ENCODE data around the gene MAN2C1.
"Not testable (repeated sequence)": the region's sequence is repeated elsewhere in the genome, so short reads cannot be mapped to it uniquely, and the experiment has no call there.

The MAN2C1 gene

DNA sequence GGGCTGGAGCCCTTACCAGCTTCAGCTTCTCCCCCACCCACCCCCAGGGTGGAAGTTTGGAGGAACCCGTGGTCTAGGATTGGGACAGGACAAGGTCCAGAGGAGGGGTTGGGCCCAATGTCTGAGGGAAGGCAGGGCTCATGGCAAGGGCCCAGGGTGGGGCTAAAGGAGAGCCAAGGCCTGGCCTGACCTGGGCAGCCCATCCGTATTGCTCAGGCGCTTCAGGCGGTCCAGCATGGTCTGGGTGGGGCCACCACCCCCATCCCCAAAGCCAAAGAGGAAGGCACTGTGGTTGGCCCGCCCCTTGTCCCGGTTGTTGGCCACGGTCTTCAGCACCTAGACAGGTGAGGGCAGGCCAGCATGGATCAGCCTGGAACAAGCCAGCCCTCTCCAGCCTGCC is 7.6 kb downstream of the MAN2C1 start:
- no peak for DNase-seq

DNA sequence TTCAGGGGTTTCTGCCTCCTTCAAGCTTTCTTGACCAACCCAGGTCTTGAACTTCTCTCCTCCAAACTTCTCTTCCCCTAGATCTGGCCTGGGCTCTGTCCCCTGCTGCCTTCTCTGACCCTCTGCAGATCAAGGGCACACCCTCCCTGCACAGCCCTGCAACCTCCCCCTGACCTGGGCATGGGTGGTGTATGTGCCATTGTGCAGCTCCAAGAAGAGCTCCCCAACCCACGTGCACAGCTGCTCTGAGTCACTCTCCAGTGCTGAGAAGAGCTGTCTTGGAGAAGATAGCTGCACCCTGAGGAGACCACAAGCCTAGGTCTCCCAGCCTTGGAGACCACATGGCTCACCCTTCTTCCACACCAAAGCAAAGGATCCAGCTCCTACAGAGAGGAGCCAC is 8.0 kb downstream of the MAN2C1 start:
- DNase-seq = no peak

DNA sequence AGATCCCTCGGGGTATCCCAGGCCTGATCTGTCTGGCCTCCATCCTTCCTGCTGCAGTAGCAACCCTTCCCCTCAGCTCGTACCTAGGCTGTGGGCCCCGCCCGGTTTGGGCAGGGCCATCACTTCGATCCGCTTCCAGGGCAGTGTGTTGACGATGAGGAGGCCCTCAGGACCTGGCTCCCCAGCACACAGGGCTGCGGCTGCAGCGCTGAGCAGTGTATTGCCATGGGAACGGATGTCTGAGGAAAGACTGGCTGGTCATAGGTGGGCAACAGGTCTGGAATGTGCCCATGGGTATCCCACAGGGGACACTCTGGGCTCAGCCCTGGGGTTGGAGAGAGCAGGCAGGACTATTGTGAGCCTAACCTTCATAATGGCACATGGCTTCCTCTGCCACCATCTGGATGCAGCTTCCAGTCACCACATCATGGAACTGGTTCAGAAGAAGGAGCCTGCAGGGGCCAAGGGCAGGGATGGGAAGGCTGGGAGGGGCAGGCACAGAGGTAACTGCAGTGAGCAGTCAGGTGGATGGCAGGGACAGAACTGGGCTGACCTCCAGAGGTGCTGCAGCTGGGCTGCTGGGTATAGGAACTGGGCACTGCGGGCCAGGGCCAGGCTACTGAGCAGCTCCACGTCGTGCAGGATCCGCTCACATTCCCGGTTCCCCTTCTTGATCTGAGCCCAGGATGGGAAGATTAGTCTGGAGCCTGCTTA is 8.7 kb downstream of the MAN2C1 start:
- no peak for DNase-seq

DNA sequence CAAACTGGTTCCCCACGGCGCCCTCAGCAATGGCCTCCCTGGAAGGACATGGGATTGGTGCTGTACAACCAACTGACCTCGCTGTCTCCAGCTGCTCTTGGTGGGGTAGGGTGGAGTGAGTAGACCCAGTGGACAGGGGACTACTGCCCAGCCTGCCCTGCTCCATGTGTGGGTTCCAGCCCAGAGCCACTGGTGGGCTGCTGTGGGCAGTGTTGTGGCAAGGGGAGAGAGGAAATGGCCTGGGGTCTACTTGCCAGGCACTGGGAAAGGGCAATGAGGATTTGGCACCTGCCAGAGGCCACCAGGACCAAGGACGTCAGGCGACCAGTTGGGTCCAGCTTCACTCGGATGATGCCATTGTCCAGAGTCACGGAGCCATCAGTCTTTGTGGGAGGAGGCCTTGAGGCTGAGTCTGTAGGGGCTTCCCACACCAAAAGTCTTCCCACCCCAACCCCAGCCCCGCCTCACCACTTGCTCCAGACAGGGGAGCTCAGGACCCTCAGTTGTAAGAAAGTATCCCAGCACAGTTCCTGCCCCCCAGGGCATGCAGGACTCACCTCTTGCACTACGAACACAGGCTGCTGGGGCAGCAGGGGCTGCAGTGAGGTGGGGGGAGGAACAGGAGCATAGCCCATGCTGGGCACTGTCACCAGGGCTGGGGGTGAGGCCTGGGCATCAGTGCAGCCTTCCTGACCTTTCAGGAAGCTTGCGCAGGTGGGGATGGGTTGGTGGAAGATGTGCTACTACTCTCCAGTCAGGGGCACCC is 9.5 kb downstream of the MAN2C1 start:
- no peak for DNase-seq

DNA sequence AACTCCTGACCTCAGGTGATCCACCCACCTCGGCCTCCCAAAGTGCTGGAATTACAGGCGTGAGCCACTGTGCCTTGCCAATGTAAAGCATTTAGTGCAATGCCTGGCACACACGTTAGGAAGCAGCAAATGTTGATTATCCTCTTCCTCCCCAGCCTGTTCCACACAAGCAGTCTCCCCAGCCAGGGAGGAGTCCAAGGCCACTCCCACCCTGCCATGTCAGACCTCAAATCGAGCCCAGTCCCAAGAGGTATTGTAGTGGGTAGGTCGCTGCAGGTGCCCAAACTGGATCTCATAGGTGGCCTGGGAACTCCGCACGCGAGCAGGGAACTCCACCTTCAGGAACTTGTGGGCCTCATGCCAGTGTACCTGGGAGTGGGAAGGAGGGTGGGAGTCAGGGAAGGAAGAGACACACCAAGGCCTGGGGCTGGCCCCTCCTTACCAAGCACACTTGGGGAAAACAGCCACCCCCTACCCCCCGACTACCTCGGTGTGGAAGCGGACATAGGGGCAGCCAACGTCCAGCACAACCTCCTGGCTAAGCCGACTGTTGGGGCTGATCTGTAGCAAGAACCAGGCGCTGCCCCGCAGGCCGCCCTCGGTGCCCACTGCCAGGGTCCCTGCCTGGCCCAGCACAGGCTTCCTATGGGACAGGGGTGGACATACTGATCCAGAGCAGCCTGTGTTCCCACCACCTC is 10.3 kb downstream of the MAN2C1 start:
- no peak for DNase-seq

DNA sequence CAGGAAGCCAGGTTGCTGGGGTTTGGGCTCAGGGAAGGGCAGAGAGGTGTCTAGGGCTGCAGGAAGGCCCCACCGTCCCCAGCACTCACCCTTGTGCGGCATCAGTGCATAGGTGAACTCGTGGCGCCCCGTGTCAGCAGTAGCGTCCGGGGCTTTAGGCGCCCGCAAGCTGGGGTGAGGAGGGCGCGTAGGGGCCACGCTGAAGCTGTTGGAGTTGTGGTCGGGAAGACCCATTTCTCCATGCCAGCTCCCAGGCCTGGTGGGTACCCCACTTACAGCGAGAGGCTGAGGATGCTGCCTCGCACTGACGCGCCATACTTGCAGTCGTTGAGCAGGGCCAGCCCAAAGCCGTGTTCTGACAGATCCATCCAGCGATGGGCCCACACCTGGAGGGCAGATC is 11.9 kb downstream of the MAN2C1 start:
- no peak for DNase-seq

DNA sequence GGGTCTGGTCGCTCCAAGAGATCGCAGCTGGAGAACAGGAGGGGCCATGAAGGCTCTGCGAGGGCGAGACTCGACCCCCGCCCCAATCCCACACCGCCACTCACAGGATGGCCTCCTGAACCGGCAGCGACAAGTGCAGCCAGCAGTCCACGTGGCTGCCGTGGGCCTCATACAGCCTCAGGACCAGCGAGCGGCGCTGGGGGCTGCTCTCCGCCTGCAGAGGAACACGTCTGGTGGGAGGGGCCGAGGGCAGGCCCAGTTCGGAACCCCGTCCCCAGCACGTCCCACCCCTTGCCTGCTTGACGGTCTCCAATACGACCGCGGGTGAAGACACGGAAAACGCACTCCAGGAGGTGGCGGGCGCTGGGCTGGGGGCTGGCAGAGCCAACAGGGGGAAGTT is 12.4 kb downstream of the MAN2C1 start:
- no peak for DNase-seq

DNA sequence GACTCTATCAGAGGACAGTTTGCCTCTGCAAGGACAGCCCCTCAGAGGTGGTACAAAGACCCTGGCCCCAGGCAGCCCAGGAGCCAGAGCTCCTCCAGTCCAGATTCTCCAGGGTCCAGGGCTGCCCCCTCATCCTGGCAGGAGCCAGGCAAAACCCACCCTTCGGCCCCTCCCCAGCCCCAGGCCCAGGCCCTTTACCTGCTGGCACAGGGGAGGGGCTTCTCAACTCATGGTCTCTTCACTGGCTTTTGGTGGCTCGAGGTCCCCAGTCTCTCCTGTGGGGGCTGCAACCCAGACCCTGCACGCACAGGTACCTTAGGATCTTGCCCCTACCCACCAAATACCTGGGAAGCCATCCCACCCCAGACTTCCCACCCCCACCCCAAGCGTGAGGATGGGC is 13.0 kb downstream of the MAN2C1 start:
- no peak for DNase-seq

DNA sequence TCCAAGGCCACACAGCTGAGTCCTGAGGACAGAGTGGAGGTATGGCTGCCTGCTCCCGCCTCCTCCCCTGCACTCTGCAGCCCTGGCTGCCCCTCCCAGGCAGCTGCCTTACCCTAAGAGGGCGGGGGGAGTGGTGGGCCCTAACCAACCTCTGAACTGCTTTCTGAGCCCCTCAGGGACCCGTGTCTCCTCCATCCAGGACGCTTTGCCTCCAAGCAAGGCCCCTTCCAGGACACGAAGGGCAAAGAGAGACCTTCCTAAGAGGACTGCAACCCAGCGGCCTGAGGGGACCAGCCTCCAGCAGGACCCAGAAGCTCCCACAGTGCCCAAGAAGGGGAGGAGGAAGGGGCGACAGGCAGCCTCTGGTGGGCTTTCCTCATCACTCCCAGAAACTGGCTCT is 14.0 kb downstream of the MAN2C1 start:
- DNase-seq = no peak

DNA sequence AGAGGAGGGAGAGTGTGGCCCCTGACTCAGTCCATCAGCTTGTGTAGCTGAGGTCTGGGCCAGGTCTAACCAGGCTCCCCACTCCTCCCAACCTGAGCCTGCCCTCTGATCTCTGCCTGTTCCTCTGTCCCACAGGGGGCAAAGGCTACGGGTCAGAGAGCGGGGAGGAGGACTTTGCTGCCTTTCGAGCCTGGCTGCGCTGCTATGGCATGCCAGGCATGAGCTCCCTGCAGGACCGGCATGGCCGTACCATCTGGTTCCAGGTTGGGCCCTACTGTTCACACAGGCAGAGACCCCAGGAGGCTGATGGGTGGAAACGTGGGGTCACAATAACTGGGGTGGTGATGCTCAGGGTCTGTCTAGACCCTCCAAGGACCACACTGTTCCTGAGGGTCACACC is 14.8 kb downstream of the MAN2C1 start:
- DNase-seq = no peak

DNA sequence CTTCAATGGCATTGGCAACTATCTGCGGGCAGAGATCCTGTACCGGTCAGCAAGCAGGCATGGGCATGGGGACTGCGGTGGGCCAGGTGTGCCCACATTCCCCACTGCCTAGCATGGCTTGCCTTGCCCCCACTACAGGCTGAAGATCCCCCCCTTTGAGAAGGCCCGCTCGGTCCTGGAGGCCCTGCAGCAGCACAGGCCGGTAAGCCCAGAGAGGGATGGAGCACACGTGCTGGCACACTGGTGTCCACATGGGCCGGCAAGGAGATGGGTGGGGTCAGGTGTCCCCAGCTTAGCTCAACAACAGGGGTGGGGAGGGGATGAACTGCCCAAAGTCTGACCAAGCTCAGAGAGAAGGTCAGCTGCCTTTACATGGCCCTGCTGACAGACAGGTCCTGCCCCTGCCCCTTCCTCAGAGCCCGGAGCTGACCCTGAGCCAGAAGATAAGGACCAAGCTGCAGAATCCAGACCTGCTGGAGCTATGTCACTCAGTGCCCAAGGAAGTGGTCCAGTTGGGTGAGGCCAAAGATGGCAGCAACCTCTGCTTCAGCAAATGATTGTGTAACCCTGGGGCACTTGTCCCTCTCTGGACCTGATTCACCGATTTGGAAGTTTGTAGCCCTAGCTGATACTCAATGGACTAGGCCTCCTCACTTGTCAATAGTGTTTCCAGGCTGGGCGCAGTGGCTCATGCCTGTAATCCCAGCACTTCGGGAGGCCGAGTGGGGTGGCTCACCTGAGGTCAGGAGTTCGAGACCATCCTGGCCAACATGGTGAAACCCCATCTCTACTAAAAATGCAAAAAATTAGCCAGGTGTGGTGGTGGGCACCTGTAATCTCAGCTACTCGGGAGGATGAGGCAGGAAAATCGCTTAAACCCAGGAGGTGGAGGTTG is 16.0 kb downstream of the MAN2C1 start:
- DNase-seq = no peak

DNA sequence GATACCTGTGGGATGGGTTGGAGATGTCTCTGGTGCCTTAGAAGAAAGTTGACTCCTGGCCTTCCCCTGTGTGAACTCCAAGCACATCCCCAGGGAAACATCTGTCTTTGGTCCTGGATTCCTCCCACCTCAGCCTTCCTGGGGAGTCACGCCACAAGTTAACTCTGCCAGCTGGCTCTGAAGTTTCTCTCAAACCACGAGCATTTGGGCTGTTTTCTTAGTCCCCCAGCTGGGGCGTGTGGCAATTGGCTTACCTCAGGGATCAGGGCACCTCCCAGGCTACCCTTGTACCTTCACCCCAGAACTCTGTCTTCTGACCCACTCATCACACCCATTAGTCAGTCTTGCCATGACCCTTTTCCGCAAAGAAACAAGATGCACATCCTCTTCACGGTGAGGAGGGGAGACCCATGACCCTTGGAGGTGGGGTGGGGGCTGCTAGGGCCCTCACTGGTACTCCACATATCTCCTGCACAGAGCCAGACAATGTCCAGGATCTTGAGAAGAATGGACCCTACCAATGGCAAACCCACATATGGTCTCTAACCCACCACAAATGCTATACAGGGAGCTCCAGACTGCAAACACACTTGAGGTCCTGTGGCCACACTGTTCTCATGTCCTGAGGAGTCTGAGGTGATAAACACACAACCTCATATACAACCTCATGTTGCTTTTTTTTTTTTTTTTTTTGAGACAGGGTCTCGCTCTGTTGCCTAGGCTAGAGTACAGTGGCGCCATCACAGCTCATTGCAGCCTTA is 17.6 kb downstream of the MAN2C1 start:
- no peak for DNase-seq

DNA sequence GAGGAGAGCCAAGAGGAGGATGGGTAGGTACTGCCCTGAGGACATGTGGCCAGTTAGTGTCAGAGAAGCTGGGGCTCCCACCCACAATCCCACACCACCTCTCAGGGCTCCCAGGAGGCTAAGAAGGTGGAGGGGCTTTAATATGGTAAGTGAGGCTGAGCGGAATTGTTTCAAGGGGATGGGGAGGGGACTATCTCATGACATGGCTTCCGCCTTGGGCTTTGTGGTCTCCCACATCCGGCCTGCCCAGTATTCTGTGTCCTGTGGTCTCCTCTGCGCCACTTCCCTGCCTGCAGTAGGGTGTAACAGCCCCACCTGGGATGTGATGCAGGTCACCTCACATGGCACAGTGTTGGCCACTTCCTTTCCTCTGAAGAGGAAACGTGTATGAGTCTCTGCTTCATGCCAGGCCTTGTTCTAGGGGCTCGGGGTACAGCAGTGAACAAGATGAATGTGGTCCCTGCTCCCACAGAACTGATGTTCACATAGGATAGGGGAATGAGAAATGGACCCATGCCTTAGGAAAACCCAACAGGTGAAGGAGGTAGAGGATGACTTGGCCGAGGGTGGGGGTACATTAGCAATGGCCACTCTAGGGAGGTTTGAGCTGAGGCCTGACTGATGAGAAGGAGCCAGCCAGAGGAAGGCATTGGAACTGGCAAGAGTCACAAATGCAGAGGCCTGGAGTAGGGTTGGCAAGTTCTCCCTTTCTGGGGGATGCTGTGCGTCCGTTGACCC is 18.4 kb downstream of the MAN2C1 start:
- DNase-seq = peak in 3 of 5 experiments; percentile 57 to 98 (median 95)

DNA sequence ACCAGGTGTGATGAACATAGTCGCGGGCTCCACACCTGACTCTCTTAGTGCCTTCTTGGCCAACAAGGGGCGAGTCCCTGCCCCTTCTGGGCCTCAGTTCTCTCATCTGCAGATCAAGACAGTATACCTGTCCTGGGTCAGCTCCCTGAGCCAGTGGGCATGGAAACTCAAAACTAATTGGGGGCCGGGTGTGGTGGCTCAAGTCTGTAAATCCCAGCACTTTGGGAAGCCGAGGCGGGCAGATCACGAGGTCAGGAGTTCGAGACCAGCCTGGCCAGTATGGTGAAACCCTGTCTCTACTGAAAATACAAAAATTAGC is 19.1 kb downstream of the MAN2C1 start:
- DNase-seq = not testable (repeated sequence)

DNA sequence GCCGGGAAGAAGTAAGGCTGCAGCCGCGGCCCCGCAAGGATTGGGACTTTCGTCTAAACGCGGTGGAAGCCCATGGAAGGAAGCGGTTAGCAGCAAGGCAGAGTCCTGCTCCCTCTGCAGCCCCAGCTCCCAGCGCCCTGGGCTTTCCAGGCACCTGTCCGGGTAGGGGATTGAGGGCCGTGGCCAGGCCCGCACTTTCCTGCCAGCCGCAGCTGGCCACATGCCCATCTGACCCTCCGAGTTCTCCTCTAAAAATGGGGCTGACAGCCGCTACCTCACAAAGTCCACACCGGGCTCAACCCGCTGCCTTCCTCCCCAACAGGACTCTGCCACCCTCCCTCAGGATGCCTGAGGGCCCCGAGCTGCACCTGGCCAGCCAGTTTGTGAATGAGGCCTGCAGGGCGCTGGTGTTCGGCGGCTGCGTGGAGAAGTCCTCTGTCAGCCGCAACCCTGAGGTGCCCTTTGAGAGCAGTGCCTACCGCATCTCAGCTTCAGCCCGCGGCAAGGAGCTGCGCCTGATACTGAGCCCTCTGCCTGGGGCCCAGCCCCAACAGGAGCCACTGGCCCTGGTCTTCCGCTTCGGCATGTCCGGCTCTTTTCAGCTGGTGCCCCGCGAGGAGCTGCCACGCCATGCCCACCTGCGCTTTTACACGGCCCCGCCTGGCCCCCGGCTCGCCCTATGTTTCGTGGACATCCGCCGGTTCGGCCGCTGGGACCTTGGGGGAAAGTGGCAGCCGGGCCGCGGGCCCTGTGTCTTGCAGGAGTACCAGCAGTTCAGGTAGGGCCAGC is 19.7 kb downstream of the MAN2C1 start:
- no peak for DNase-seq

DNA sequence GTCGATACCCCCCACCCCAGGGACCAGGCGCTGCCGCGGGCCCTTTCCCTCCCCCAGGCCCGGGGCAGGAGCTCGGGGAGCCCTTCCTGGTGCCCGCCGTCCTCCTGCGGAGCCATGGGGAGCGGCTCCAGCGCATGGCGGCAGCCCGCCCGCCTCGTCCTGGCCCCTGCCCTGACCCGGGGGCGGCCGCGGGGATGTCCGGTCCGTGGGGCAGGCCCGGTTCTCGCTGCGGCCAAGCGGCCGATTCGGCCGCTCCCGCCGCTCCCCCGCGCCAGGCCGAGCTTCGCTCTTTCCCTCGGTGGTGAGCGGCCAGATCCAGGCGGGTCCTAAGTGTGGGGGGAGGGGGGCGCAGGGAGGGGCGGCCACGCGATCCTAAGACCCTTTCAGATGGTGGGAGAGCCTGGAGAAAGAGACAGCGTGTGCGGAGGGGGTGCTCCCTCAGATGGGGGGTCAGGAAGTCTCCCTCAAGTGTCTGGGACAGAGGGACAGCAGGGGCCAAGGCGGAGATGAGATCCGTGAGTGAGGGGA is 20.3 kb downstream of the MAN2C1 start:
- no peak for DNase-seq

DNA sequence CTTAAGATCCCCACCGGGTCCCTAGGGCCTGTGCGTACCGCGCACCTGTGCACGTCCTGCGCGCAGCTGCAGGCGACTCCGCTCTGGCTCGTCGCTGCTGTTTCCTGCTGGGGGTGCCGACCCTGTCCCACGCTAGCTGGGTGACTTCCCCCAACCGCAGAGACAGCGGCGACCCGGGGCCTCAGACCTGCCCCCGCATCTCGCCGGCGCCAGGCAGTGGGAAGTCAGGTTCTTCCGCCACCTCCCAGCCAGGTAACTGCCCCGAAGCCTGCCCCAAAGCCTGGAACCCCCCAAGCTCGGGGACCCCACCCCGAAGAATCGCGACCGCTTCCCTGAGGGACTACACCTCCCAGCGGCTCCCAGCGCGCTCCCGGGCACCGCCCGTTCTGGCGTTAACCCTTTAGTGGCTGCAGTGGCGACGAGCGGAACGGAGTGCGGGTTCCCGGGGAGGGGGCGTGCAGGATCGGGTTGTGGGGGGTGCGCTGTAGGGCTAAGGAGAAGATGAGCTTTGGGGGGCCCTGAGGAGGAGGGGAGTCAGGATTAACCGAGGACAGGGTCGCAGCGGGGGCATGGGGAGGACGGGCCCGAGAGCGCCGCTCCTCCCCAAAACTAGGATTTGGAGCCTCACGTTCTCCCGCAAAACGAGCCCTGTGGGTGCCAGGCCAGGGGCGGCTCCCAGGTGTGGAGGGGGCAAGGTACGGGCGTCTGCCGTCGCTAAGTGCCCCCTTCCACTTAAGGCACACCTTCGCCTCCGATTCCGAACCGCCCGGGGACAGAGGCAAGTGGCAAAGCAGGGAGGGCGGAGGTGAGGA is 21.0 kb downstream of the MAN2C1 start:
- DNase-seq = peak in 4 of 5 experiments; percentile 22 to 75 (median 48)

DNA sequence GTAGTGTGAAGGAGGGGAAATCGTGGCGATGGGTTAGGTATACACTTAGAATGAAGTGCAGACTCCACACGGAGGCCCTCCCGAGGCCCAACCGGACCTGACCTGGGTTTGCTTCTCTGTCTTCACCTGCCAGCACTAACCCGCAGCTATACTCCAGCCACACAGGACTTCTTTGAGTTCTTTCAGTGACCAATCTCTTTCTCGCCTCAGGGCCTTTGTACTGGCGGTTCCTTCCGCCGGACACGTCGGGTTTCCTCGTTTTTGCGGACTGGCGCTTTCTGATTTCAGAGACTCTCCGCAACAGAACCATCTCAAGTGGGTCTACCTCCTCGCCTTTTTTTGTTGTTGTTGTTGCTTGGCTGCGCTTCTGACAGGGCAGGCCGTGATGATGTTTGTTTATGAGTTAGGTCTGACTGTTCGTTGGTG is 21.6 kb downstream of the MAN2C1 start, which contains the start of gene NEIL1:
TSS of gene NEIL1 (plus strand) at position 244 of the 426 bp plus-strand sequence. CDS start 1,867 bp downstream, outside the sequence.
- DNase-seq = no peak

DNA sequence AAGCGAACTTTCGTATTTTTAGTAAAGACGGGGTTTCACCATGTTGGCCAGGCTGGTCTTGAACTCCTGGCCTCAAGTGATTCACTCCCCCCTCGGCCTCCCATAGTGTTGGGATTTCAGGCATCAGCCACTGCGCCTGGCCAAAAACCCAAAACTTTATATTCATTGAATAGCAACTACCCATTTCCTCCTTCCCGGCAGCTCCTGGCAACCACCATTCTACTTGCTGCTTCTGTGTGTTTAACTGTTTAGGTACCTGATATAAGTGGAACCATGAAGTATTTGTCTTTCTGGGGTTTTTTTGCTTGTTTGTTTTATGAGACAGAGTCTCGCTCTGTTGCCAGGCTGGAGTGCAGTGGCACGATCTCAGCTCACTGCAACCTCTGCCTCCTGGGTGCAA is 24.5 kb downstream of the MAN2C1 start:
- not testable (repeated sequence) for DNase-seq

Data from T-helper 2 cell (primary cell).